Hepatocyte (in vitro differentiated cells): Measurements from ENCODE around the gene TDRD12.

Source experiments
- CTCF ChIP-seq: fragments of 200-600 bp; sonication (generic); IDR thresholded peaks from 2 replicates; pipeline ENCODE4 v1.5.1; 2016; ENCODE audit warnings: antibody characterized with exemption, mild to moderate bottlenecking; ENCODE audit not compliant: poor library complexity
- EZH2 ChIP-seq: fragments of 200-600 bp; sonication (generic); IDR thresholded peaks from 2 replicates; pipeline ENCODE4 v1.6.1; 2016; ENCODE audit warnings: antibody characterized with exemption, mild to moderate bottlenecking, borderline replicate concordance

GRCh38 chr19:32828643-32829344, 109.2 kb downstream of the TDRD12 start:
- TF ChIP-seq CTCF = no peak
- no peak for TF ChIP-seq EZH2
